NCI-H748 (cell line): ENCODE data around the gene IL32.

Experiments used
- DNase-seq: peaks from one replicate; lab custom pipeline; 2025; ENCODE audit not compliant: unreplicated experiment; lab: John Stamatoyannopoulos, UW

IL32 gene

DNA sequence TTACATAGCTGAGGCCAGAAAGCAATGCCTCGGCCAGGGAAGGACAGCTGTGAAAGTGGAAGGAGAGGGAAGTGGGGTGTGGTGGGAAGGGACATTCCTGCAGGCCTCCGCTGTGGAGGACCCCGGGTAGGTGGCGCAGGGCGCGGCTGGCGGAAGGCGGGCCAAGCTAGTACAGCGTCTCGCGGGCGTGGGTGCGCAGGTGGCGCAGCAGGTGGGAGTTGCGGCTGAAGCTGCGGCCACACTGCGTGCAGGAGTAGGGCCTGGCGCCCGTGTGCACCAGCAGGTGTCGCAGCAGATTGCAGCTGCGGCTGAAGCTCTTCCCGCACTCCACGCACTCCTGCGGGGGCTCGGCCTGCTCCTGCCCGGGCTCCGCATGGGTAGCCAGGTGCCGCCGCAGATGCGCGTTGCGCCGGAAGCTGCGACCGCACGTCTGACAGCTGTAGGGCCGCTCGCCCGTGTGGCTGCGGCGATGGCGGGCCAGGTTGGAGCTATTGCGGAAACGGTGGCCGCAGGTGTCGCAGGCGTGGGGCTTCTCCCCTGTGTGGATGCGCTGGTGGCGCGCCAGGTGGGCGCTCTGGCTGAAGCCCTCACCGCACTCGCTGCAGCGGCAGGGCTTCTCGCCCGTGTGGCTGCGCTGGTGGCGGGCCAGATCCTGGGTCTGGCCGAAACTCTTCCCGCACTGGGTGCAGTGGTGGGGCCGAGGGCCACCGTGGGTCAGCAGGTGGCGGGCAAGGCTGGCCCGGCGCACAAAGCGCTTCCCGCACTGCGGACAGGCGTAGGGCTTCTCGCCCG lies 23.7 kb downstream of the IL32 start:
- DNase-seq = no peak

- peak; percentile 82 for DNase-seq
These were observed 24.5 kb downstream of the IL32 start for GRCh38 chr16:3089717-3090592.

DNA sequence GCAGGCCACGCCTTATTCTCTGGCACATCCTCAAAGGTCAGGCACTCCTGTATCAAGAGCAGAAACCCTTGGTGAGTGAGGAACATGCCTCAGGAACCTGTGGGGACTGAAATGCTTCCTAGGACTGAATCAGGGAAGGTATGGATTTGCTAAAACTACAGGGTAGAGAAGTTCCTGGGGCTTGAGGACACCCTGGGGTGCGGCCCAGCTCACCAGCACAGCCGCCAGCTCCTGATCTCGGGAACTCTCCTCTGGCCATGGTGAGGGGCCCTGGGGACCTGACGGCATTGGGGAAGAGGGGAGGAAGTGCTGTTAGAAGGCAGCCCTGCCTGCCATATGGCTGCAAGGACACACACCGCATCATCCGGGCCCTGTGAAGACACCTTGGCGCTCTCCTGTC lies 26.1 kb downstream of the IL32 start:
- DNase-seq = no peak

DNA sequence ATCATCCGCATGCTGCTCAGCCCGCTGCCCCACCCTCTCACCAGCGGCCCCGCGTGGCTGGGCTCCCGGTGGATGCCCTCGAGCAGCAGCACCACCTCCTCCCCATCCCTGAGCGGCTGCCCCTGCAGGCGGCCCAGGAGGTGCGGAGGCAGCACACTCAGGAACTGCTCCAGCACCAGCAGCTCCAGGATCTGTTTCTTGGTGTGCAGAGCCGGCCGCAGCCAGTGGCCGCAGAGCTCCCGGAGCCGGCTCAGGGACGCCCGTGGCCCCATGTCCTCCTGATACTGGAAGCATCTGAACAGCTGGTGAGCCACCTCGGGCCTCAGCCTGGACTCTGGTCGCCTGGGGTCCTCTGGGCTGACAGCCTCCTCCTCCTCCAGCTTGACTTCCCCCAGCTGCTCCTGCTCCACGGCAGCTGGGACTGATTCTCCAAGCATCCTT lies 27.1 kb downstream of the IL32 start:
- DNase-seq = no peak

- DNase-seq = peak; percentile 44
These were observed 29.0 kb downstream of the IL32 start for GRCh38 chr16:3094289-3095027.

GRCh38 chr16:3095869-3096268 lies 30.4 kb downstream of the IL32 start:
- DNase-seq = no peak

GRCh38 chr16:3096362-3096761 lies 30.9 kb downstream of the IL32 start:
- no peak for DNase-seq

DNA sequence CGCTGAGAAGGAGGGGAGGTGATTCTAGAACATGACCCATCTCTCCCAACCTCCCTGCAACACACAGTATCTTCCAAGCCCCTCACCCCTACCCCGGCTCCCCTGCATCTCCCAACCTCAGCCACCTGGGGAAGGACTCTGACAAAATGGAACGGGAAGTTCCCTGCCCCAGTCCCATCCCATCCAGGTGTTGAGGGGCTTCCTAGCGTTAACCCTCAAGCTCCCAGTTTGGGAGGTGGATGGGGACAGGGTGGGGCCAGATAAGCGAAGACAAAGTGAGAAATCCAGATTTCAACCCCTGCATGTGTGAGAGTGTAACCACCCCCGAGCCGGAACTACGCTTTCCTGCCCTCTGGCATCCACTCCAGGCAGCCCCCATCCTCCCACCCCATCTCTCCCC lies 31.8 kb downstream of the IL32 start:
- no peak for DNase-seq

DNA sequence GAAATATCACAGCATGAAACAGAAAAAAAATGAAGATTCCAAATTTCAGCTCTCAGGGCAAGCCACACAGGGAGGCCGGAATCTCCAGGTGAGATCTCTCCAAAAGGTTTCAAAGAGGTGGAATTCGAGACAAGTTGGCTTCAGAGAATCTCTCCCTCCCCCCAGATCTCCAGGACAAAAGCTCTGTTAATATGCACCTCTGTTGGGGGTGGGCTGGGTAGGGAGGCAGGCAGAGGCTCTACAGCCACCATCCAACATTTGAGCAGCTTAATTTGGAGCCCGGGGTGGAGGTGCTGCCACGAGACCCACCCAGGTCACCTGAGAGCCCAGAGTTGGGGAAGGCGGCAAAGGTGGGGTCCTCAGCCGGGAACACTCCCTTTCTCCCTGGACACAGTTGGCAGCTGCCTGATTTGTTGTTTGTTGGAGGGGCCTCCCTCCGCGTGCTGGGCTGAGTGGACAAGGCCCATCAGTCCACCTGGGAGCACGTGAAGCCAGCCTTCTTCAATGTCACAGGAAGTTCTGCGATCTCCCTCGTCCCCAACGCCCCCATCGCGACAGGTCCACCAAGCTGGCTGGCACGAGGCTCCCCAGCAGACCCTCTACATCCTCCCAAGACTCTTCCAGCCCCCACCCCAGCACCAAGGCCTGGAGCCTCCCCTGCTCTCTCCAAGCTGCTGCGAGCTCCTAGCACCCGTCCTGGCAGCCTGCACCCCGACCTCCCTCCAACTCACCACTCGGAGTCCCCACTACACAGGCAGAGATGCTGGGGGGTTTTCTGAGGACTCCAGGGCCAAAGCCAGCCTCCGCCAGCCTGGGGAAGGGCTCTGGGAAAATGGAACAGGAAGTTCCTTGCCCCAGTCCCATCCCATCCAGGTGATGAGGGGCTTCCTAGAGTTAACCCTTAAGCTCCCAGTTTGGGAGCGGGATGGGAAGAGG lies 33.3 kb downstream of the IL32 start, which contains the start of gene ZSCAN10:
Gene ZSCAN10, minus strand, starts transcription at position 836 of the 936 bp plus-strand sequence. CDS start 6,357 bp downstream, outside the sequence.
- DNase-seq = no peak

DNA sequence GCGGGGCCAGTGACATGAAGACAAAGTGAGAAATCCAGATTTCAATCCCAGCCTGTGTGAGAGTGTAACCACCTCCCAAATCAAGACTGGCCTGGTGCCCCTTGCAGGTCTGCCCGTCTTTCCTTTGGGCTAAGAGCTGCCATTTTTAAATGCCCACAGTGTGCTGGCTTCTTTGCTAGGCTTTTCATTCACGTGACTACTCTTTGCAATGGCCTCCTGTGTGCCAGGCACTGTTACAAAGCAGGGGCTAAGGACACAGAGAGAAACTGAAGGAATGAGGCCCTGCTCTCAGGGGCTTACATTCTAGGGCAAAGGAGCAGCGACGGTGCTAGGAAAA lies 33.9 kb downstream of the IL32 start:
- DNase-seq = no peak

DNA sequence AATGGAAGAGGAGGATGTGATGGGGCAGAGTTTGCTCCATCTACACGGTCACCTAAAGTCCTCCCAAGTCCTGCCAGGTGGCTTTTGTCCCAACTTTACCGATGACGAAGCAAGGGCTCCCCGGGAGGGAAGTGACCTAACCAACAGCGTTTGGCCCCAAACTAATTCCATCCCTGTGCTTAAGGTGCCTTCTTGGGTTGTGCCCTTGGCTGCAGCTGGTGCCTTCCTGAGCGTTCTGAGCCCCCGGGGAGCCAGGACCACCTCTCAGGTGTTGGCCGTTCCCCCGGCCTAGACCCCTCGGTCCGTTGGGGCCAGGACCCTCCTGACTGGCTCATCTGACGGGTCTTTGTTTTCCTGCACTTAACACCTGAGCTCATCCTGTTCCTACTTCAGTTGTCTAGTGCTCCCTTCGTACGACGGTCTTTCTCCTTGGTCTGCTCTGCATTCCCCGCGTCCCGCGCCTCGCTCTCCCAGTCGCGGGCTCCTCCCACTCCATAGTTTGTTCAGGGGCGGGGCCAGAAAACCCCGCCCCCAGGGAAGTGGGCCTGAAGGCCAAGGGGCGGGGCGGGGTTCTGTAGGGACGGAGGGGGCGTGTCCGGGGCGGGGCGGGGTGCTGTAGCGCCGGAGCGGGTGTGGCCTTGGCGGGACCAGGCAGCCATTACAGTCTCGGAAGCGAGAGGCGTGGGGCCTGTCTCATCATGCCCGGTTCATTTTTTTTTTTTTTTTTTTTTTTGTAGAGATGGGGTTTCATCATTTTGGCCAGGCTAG lies 34.5 kb downstream of the IL32 start:
- DNase-seq = peak; percentile 89

GRCh38 chr16:3101018-3101840 lies 35.8 kb downstream of the IL32 start:
- peak; percentile 18 for DNase-seq

- no peak for DNase-seq
These were observed 36.5 kb downstream of the IL32 start for GRCh38 chr16:3101841-3102470.

- peak; percentile 92 for DNase-seq
These were observed 40.9 kb downstream of the IL32 start for GRCh38 chr16:3106205-3106928.

- DNase-seq = peak; percentile 85
These were observed 46.8 kb downstream of the IL32 start, which contains the start of gene ZNF205 for GRCh38 chr16:3112058-3112880. Gene ZNF205 (plus strand): TSS chr16:3112586. CDS start chr16:3113431, 845 bp downstream.

GRCh38 chr16:3112881-3113574 lies 47.6 kb downstream of the IL32 start:
- DNase-seq = no peak
